ENCODE results near the gene DPP7.
"Not testable (repeated sequence)": the region's sequence is repeated elsewhere in the genome, so short reads cannot be mapped to it uniquely, and the experiment has no call there.

Gene DPP7

GRCh38 chr9:137128862-137129455 lies 14.4 kb upstream of the DPP7 start:
- peak in 1 of 2 donors; percentile 28 for DNase-seq

GRCh38 chr9:137128158-137128861 lies 13.8 kb upstream of the DPP7 start:
- DNase-seq: no peak

- DNase-seq: peak; percentile 48 to 51
These were observed 13.0 kb upstream of the DPP7 start for GRCh38 chr9:137127301-137128157.

GRCh38 chr9:137126786-137127185 lies 12.3 kb upstream of the DPP7 start:
- no peak for DNase-seq

- DNase-seq: not testable (repeated sequence)
These were observed 9.5 kb upstream of the DPP7 start for GRCh38 chr9:137123952-137124462.

GRCh38 chr9:137123468-137123837 lies 8.9 kb upstream of the DPP7 start:
- DNase-seq: no peak

GRCh38 chr9:137122796-137123467 lies 8.4 kb upstream of the DPP7 start:
- DNase-seq: not testable (repeated sequence)

- DNase-seq: not testable (repeated sequence)
These were observed 7.6 kb upstream of the DPP7 start for GRCh38 chr9:137121927-137122795.

GRCh38 chr9:137118092-137118603 lies 3.6 kb upstream of the DPP7 start:
- not testable (repeated sequence) for DNase-seq

GRCh38 chr9:137117269-137117731 lies 2.8 kb upstream of the DPP7 start:
- no peak for DNase-seq

- DNase-seq: no peak
These were observed 2.2 kb upstream of the DPP7 start for GRCh38 chr9:137116728-137117127.

- DNase-seq: no peak
These were observed 1.5 kb upstream of the DPP7 start for GRCh38 chr9:137116027-137116507.

GRCh38 chr9:137115394-137116026 lies 977 bp upstream of the DPP7 start:
- no peak for DNase-seq

- DNase-seq: no peak
These were observed 317 bp downstream of the DPP7 start for GRCh38 chr9:137114220-137114612.

GRCh38 chr9:137113385-137114159 lies 961 bp downstream of the DPP7 start:
- peak in 1 of 2 donors; percentile 34 for DNase-seq

GRCh38 chr9:137112564-137113384 lies 1.8 kb downstream of the DPP7 start:
- no peak for DNase-seq

- no peak for DNase-seq
These were observed 2.6 kb downstream of the DPP7 start for GRCh38 chr9:137111788-137112563.
